GM12892 (cell line): ENCODE data around the gene KHSRP.

ENCODE experiments used
- POLR2A ChIP-seq: IDR thresholded peaks from 2 replicates; pipeline ENCODE4 v1.6.1; 2011; ENCODE audit warnings: low read depth, low read length, control low read depth
- POLR2AphosphoS5 ChIP-seq: IDR thresholded peaks from 2 replicates; pipeline ENCODE4 v1.6.1; 2011; ENCODE audit warnings: low read depth, low read length, control low read depth

DNA sequence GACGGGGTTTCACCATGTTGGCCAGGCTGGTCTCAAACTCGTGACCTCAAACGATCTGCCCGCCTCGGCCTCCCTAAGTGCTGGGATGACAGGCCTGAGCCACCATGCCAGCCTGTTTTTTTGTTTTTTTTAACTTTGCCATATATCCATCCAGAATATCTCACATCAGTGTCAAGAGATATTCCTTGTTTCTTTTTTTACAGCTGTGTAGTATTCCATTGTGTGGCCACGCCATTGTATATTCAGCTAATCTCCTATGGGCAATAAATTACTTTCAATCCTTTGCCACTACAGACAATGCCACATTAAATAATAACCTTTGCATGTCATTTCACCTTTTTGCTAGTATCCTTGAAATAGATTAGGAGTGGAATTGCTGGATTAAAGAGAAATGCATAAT lies 15.3 kb downstream of the KHSRP start:
- no peak for TF ChIP-seq POLR2AphosphoS5
- TF ChIP-seq POLR2A = no peak
